ENCODE data around the gene PTPRO.

Gene PTPRO

GRCh38 chr12:15458008-15458407 lies 135.7 kb downstream of the PTPRO start:
- no peak for DNase-seq

GRCh38 chr12:15468911-15469310 lies 146.6 kb downstream of the PTPRO start:
- no peak for DNase-seq

- no peak for DNase-seq
Observed at GRCh38 chr12:15469356-15469755, 147.0 kb downstream of the PTPRO start.

GRCh38 chr12:15472036-15472435 lies 149.7 kb downstream of the PTPRO start:
- DNase-seq, result no peak

GRCh38 chr12:15474766-15475165 lies 152.5 kb downstream of the PTPRO start:
- DNase-seq, result no peak

GRCh38 chr12:15477761-15478160 lies 155.5 kb downstream of the PTPRO start:
- peak; percentile 19 for DNase-seq

- DNase-seq, result no peak
Observed at GRCh38 chr12:15481846-15482245, 159.5 kb downstream of the PTPRO start.

- no peak for DNase-seq
Observed at GRCh38 chr12:15485466-15485865, 163.2 kb downstream of the PTPRO start.

- DNase-seq, result no peak
Observed at GRCh38 chr12:15486859-15487258, 164.6 kb downstream of the PTPRO start.

GRCh38 chr12:15488481-15488880 lies 166.2 kb downstream of the PTPRO start:
- no peak for DNase-seq

- DNase-seq, result no peak
Observed at GRCh38 chr12:15494329-15495046, 172.2 kb downstream of the PTPRO start.

- no peak for DNase-seq
Observed at GRCh38 chr12:15495746-15496145, 173.4 kb downstream of the PTPRO start.

GRCh38 chr12:15496738-15497137 lies 174.4 kb downstream of the PTPRO start:
- DNase-seq, result no peak

GRCh38 chr12:15497671-15498292 lies 175.5 kb downstream of the PTPRO start:
- DNase-seq, result no peak

- no peak for DNase-seq
Observed at GRCh38 chr12:15502211-15502610, 179.9 kb downstream of the PTPRO start.

- no peak for DNase-seq
Observed at GRCh38 chr12:15505616-15506015, 183.3 kb downstream of the PTPRO start.

- DNase-seq, result no peak
Observed at GRCh38 chr12:15515010-15515409, 192.7 kb downstream of the PTPRO start.

- DNase-seq, result no peak
Observed at GRCh38 chr12:15520083-15520482, 197.8 kb downstream of the PTPRO start.

GRCh38 chr12:15520844-15521243 lies 198.5 kb downstream of the PTPRO start:
- DNase-seq, result no peak

- peak; percentile 70 for DNase-seq
Observed at GRCh38 chr12:15522574-15523187, 200.4 kb downstream of the PTPRO start.

GRCh38 chr12:15525441-15525840 lies 203.1 kb downstream of the PTPRO start:
- no peak for DNase-seq

GRCh38 chr12:15526033-15526432 lies 203.7 kb downstream of the PTPRO start:
- no peak for DNase-seq

- DNase-seq, result no peak
Observed at GRCh38 chr12:15527201-15528080, 205.1 kb downstream of the PTPRO start.
